Thymus (tissue), 11 donors: Measurements from ENCODE around the gene UBL7. TPM values are rescaled to one million over a fixed set of nuclear protein-coding genes. Genes with fewer than 3 reads are reported as not detected.
A peak's percentile ranks its signal among the peaks of the same experiment; 100 is the strongest.

Source experiments
- DNase-seq, 9 donors: peaks; one replicate each; pipeline ENCODE4 v3.0.0-alpha.2; 2013; ENCODE audit warnings: low spot score in 9 of 9, low read depth in 6 of 9, missing footprints in 1 of 9
- H3K27ac ChIP-seq, 2 donors: one replicate each; pipeline ENCODE4 v1.5.1; 2013; ENCODE audit warnings: control low read depth in 1 of 2, low read depth in 1 of 2, low read length in 1 of 2, mild to moderate bottlenecking in 1 of 2, moderate library complexity in 1 of 2
- H3K27me3 ChIP-seq, 2 donors: one replicate each; pipeline ENCODE4 v1.5.1; 2013; ENCODE audit warnings: low read length in 1 of 2; ENCODE audit not compliant: control insufficient read depth in 2 of 2, insufficient read depth in 1 of 2
- H3K36me3 ChIP-seq, 2 donors: one replicate each; pipeline ENCODE4 v1.5.1; 2013; ENCODE audit warnings: low read length in 1 of 2, mild to moderate bottlenecking in 1 of 2, moderate library complexity in 1 of 2; ENCODE audit not compliant: control insufficient read depth in 2 of 2, insufficient read depth in 2 of 2
- H3K4me1 ChIP-seq, 2 donors: one replicate each; pipeline ENCODE4 v1.5.1; 2013; ENCODE audit warnings: low read length in 2 of 2; ENCODE audit not compliant: control insufficient read depth in 2 of 2, insufficient read depth in 2 of 2
- H3K4me3 ChIP-seq, 2 donors: one replicate each; pipeline ENCODE4 v1.5.1; 2013; ENCODE audit warnings: low read length in 2 of 2, control low read depth in 1 of 2, mild to moderate bottlenecking in 1 of 2
- H3K9me3 ChIP-seq, 2 donors: one replicate each; pipeline ENCODE4 v1.5.1; 2013; ENCODE audit warnings: low read length in 1 of 2, mild to moderate bottlenecking in 1 of 2; ENCODE audit not compliant: control insufficient read depth in 2 of 2, insufficient read depth in 1 of 2
- WGBS: extraction: QIAGEN DNeasy Blood & Tissue Kit; methylation state at CpG from one replicate; pipeline ENCODE4 v1.1.7; 2013; 5-methylcytosine and 5-hydroxymethylcytosine counted together
- polyA plus RNA-seq: library from polyadenylated mRNA; stranded (reverse); fragments of 200-250 nt; gene quantifications from one replicate; pipeline ENCODE4 v1.2.3, GENCODE V29; 2013
- total RNA-seq: library from RNA; stranded (reverse); fragments of 120-200 nt; gene quantifications from one replicate; pipeline ENCODE4 v1.2.4, GENCODE V29; 2013
- donor health status: healthy.

Gene UBL7
- total and polyA plus RNA-seq, 2 donors: 38.7 to 78.3 TPM

DNA sequence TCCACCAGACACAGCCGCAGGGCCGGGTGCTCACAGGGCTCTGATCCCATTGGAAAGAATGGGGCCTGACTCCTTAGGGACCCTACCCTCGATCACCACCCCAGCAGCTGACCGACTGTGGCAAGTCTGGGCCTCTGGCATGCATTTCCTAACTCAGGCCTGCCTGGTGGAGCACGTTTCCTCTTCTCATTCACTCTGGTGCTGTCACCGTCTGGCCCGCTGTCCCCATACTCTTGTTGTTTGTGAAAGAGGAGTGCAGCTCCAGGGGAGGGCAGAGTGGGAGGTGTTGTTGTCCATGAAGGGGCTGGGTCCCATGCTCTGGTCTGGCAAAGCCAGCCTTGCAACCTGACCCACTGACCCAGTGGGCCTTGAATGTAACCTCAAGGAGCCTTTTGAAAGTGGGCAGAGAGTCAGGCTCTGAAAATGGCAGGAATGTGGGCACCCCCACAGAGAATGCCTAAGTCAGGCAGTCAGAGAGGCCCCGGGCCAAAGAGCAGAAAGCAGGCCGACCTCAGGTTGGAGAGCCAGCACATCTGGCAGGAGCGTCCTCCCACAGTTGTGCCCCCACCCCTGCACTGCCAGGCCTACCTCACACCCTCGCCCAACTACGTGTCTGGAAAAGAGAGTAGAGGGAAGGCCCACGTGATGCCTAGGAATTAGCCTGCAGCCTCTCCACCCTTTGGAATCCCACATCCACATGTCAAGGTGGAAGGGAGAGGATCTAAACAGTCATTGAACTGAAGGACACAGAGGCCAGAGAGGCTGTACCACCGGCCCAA, 38.1 kb downstream of the UBL7 start:
- peaks cover 10 to 69% of the 10 kb centered on the region in 2 donors for H3K36me3 ChIP-seq
- DNase-seq: no peak
- peaks cover 0 to 14% of the 10 kb centered on the region in 2 donors for H3K9me3 ChIP-seq
- 95% methylated on average over 14 of the region's 14 CpGs for WGBS
- H3K27me3 ChIP-seq: no peaks in the 10 kb centered on the region
- H3K4me1 ChIP-seq: peaks cover 45 to 99% of the 10 kb centered on the region in 2 donors
- H3K4me3 ChIP-seq: no peak overlapping the region
- peak overlapping the region in 1 of 2 donors; percentile 32 for H3K27ac ChIP-seq

GRCh38 chr15:74422265-74422651, 38.7 kb downstream of the UBL7 start:
- H3K4me3 ChIP-seq: no peak overlapping the region
- no peaks in the 10 kb centered on the region for H3K27me3 ChIP-seq
- 97% methylated on average over 9 of the region's 9 CpGs for WGBS
- DNase-seq: no peak
- peaks cover 16 to 70% of the 10 kb centered on the region in 2 donors for H3K36me3 ChIP-seq
- H3K4me1 ChIP-seq: peaks cover 51 to 100% of the 10 kb centered on the region in 2 donors
- peaks cover 0 to 10% of the 10 kb centered on the region in 2 donors for H3K9me3 ChIP-seq
- H3K27ac ChIP-seq: peak overlapping the region in 1 of 2 donors; percentile 32

GRCh38 chr15:74421302-74422245, 39.4 kb downstream of the UBL7 start:
- peaks cover 0 to 10% of the 10 kb centered on the region in 2 donors for H3K9me3 ChIP-seq
- peaks cover 56 to 100% of the 10 kb centered on the region in 2 donors for H3K4me1 ChIP-seq
- no peak overlapping the region for H3K27ac ChIP-seq
- DNase-seq: no peak
- no peaks in the 10 kb centered on the region for H3K27me3 ChIP-seq
- H3K36me3 ChIP-seq: peaks cover 19 to 70% of the 10 kb centered on the region in 2 donors
- H3K4me3 ChIP-seq: no peak overlapping the region
- WGBS: 91% methylated on average over 20 of the region's 20 CpGs

- 94% methylated on average over 10 of the region's 10 CpGs for WGBS
- Histone ChIP-seq H3K36me3 (peaks cover 29 to 75% of the 10 kb centered on the region in 2 donors), H3K4me1 (peaks cover 62 to 100% of the 10 kb centered on the region in 2 donors), H3K27ac (no peak overlapping the region), H3K27me3 (no peaks in the 10 kb centered on the region), H3K4me3 (no peak overlapping the region), H3K9me3 (peaks cover 0 to 10% of the 10 kb centered on the region in 2 donors)
- DNase-seq: no peak
Observed at GRCh38 chr15:74420193-74420905, 40.6 kb downstream of the UBL7 start.

DNA sequence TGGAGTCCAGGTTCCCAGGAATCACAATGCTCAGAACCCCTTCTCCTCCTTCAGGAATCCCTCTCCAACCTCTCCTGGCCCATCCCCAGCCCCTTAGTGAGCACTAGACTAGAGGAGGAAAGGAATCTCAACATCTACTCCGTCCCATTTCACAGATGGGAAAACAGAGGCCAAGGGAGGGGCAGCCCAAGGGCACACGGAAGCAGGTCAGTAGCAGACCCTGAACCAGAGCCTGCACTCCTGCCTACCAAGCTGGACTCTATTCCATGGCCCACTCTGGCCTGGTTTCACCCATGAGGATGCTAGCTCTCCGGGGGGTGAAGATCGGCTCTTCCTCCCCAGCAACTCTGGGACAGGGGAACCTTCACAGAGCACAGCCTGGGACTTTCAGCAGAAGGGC, 41.5 kb downstream of the UBL7 start:
- H3K27me3 ChIP-seq: no peaks in the 10 kb centered on the region
- H3K4me3 ChIP-seq: no peak overlapping the region
- peaks cover 0 to 12% of the 10 kb centered on the region in 2 donors for H3K9me3 ChIP-seq
- H3K4me1 ChIP-seq: peaks cover 70 to 100% of the 10 kb centered on the region in 2 donors
- no peak overlapping the region for H3K27ac ChIP-seq
- 97% methylated on average over 4 of the region's 4 CpGs for WGBS
- no peak for DNase-seq
- peaks cover 34 to 75% of the 10 kb centered on the region in 2 donors for H3K36me3 ChIP-seq

GRCh38 chr15:74418575-74419338, 42.2 kb downstream of the UBL7 start:
- Histone ChIP-seq H3K9me3 (peaks cover 0 to 14% of the 10 kb centered on the region in 2 donors), H3K4me3 (no peak overlapping the region), H3K27ac (peak overlapping the region in 1 of 2 donors; percentile 19), H3K27me3 (no peaks in the 10 kb centered on the region), H3K4me1 (peaks cover 68 to 100% of the 10 kb centered on the region in 2 donors), H3K36me3 (peaks cover 40 to 79% of the 10 kb centered on the region in 2 donors)
- no peak for DNase-seq
- WGBS: 90% methylated on average over 16 of the region's 16 CpGs

DNA sequence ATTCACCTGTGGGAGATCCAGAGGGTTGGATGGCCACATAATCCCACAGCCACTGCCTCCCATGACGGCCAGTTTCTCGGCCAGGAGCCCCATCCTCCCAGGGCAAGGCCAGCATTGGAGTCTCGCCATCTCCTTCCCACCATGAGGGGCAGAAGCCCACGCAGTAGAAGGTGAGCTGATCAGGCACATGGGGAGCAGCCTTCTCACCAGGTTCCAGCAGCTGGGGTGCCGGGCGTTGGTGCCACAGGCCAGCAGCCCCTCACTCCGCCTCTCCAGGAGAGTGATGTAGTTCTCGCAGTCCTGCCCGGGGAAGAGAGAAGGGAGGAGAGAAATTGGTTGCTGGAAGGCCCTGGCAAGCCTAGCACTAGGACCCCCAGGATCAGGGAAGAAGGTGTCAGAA, 43.3 kb downstream of the UBL7 start:
- no peak for DNase-seq
- no peaks in the 10 kb centered on the region for H3K27me3 ChIP-seq
- 98% methylated on average over 9 of the region's 9 CpGs for WGBS
- H3K27ac ChIP-seq: peak overlapping the region in 1 of 2 donors; percentile 81
- H3K36me3 ChIP-seq: peaks cover 50 to 81% of the 10 kb centered on the region in 2 donors
- no peak overlapping the region for H3K4me3 ChIP-seq
- H3K9me3 ChIP-seq: peaks cover 0 to 14% of the 10 kb centered on the region in 2 donors
- peaks cover 60 to 95% of the 10 kb centered on the region in 2 donors for H3K4me1 ChIP-seq

- Histone ChIP-seq H3K27ac (peak overlapping the region in 1 of 2 donors; percentile 81), H3K9me3 (peaks cover 0 to 14% of the 10 kb centered on the region in 2 donors), H3K4me3 (no peak overlapping the region), H3K27me3 (no peaks in the 10 kb centered on the region), H3K4me1 (peaks cover 60 to 90% of the 10 kb centered on the region in 2 donors), H3K36me3 (peaks cover 51 to 81% of the 10 kb centered on the region in 2 donors)
- WGBS: 98% methylated on average over 13 of the region's 13 CpGs
- no peak for DNase-seq
Observed at GRCh38 chr15:74417225-74417624, 43.7 kb downstream of the UBL7 start.
